ENCODE data around the gene ATP5F1E. TPM values are rescaled to one million over a fixed set of nuclear protein-coding genes. Genes with fewer than 3 reads are reported as not detected.

Gene ATP5F1E
- total and polyA plus RNA-seq, 9 of the 15 experiments (the other 6 are each of a cell fraction or from before 2014, with no cell fraction given): 60.3 to 162 (median 113) TPM

GRCh38 chr20:59078231-59078630 is 46.1 kb upstream of the ATP5F1E start:
- CTCF ChIA-PET (ENCODE audit: low intra/inter-chr PET ratio): interaction anchor here (0.7 kb wide), 1 partner anchor 169 kb away, joined by 6 read pairs; no protein-coding TSS in a partner anchor
- no peak overlapping the region for H3K9ac ChIP-seq (ENCODE audit: insufficient read depth in 1 of 2, low read depth in 2 of 2, low read length in 2 of 2)
- POLR2A ChIA-PET: no interaction called here
- BruUV-seq (replicated peaks): no TSS peak
- H3K4me1 ChIP-seq (replicated peaks in 1 of 2; ENCODE audit: control insufficient read depth in 2 of 2, insufficient read depth in 2 of 2, low read length in 2 of 2): no peaks in the 10 kb centered on the region
- intact Hi-C loops (cut with micrococcal nuclease) (no loop called here), in situ Hi-C loops (cut with MboI) (no loop called here)
- 2% methylated on average over 5 of the region's 5 CpGs for WGBS (ENCODE audit: insufficient coverage, low coverage, missing lambda C conversion rate)
- H3K9me1 ChIP-seq (ENCODE audit: control insufficient read depth, insufficient read depth, low read length): no peaks in the 10 kb centered on the region
- no peaks in the 10 kb centered on the region for H3K36me3 ChIP-seq (ENCODE audit: control insufficient read depth, insufficient read depth, low read length)
- no peak for DNase-seq (ENCODE audit: extremely low read depth in 1 of 4, low spot score in 3 of 4)
- H3K4me3 ChIP-seq: no peak overlapping the region
- peaks cover 29 to 32% of the 10 kb centered on the region in 2 experiments; a peak in 4 of 5 replicates for H3K27me3 ChIP-seq (ENCODE audit: control insufficient read depth in 2 of 2, insufficient read depth in 2 of 2, low read length in 2 of 2)
- H2AFZ ChIP-seq (ENCODE audit: low read depth, low read length): no peak overlapping the region
- no peaks in the 10 kb centered on the region for H3K79me2 ChIP-seq (ENCODE audit: control insufficient read depth, insufficient read depth, low read length)
- no peaks in the 10 kb centered on the region for H3K9me3 ChIP-seq (replicated peaks; ENCODE audit: control insufficient read depth, insufficient read depth, low read depth, low read length)
- H3K4me2 ChIP-seq (ENCODE audit: insufficient read depth, low read length): no peak overlapping the region
- FAIRE-seq: no peak
- no peak for ATAC-seq
- no peak overlapping the region for H3K27ac ChIP-seq (ENCODE audit: extremely low read depth, low read depth, low read length)
- TF ChIP-seq FOSL1 (tag; conservative IDR thresholded peaks at IDR 0.05) (no peak), NFATC3 (IDR thresholded peaks at IDR 0.05) (no peak), CC2D1A (IDR thresholded peaks at IDR 0.05) (no peak), RBM15 (IDR thresholded peaks at IDR 0.05; ENCODE audit: insufficient read depth, low read length) (no peak), GTF2E2 (tag; IDR thresholded peaks at IDR 0.05) (no peak), MTF1 (CRISPR knock-in tag; IDR thresholded peaks at IDR 0.05; ENCODE audit: borderline replicate concordance) (no peak), BRD4 (IDR thresholded peaks at IDR 0.05) (no peak), PHB2 (IDR thresholded peaks at IDR 0.05; ENCODE audit: low read depth) (no peak)
- H4K20me1 ChIP-seq (replicated peaks; ENCODE audit: control insufficient read depth, insufficient read depth, low read length): no peaks in the 10 kb centered on the region

GRCh38 chr20:59077705-59078104 is 45.6 kb upstream of the ATP5F1E start:
- no TSS peak for BruUV-seq (replicated peaks)
- no peak for ATAC-seq
- no peaks in the 10 kb centered on the region for H3K9me3 ChIP-seq (replicated peaks; ENCODE audit: control insufficient read depth, insufficient read depth, low read depth, low read length)
- H4K20me1 ChIP-seq (replicated peaks; ENCODE audit: control insufficient read depth, insufficient read depth, low read length): no peaks in the 10 kb centered on the region
- H3K4me2 ChIP-seq (ENCODE audit: insufficient read depth, low read length): no peak overlapping the region
- 0% methylated on average over 1 of the region's 1 CpG for WGBS (ENCODE audit: insufficient coverage, low coverage, missing lambda C conversion rate)
- H3K27ac ChIP-seq (ENCODE audit: extremely low read depth, low read depth, low read length): no peak overlapping the region
- H3K4me1 ChIP-seq (replicated peaks in 1 of 2; ENCODE audit: control insufficient read depth in 2 of 2, insufficient read depth in 2 of 2, low read length in 2 of 2): no peaks in the 10 kb centered on the region
- ChIA-PET POLR2A (no interaction called here), CTCF (ENCODE audit: low intra/inter-chr PET ratio) (interaction anchor here (0.7 kb wide), 1 partner anchor 168 kb away, joined by 6 read pairs; no protein-coding TSS in a partner anchor)
- H3K4me3 ChIP-seq: no peak overlapping the region
- no peak for FAIRE-seq
- no peaks in the 10 kb centered on the region for H3K9me1 ChIP-seq (ENCODE audit: control insufficient read depth, insufficient read depth, low read length)
- no peak overlapping the region for H3K9ac ChIP-seq (ENCODE audit: insufficient read depth in 1 of 2, low read depth in 2 of 2, low read length in 2 of 2)
- no peaks in the 10 kb centered on the region for H3K79me2 ChIP-seq (ENCODE audit: control insufficient read depth, insufficient read depth, low read length)
- intact Hi-C loops (cut with micrococcal nuclease): no loop called here
- no peak overlapping the region for H2AFZ ChIP-seq (ENCODE audit: low read depth, low read length)
- H3K27me3 ChIP-seq (ENCODE audit: control insufficient read depth in 2 of 2, insufficient read depth in 2 of 2, low read length in 2 of 2): peaks cover 27 to 29% of the 10 kb centered on the region in 2 experiments; a peak in 4 of 5 replicates
- H3K36me3 ChIP-seq (ENCODE audit: control insufficient read depth, insufficient read depth, low read length): no peaks in the 10 kb centered on the region
- in situ Hi-C loops (cut with MboI): no loop called here
- DNase-seq (ENCODE audit: extremely low read depth in 1 of 4, low spot score in 3 of 4): no peak
- TF ChIP-seq TARDBP (IDR thresholded peaks at IDR 0.05) (no peak), ARID1B (IDR thresholded peaks at IDR 0.05) (no peak), ZSCAN29 (IDR thresholded peaks at IDR 0.05) (no peak), KLF13 (tag; IDR thresholded peaks at IDR 0.05; ENCODE audit: borderline replicate concordance, low read depth) (no peak), THRB (CRISPR knock-in tag; conservative IDR thresholded peaks at IDR 0.05) (peak; percentile 68; the same call in 1 of the 2 replicates), SIRT6 (IDR thresholded peaks at IDR 0.05; ENCODE audit: low read depth, low read length) (no peak), HMBOX1 (IDR thresholded peaks at IDR 0.05) (no peak)
